Islet precursor cell (in vitro differentiated cells): ENCODE results near the gene FALEC.

Experiments used
- DNase-seq: peaks from one replicate; pipeline ENCODE4 v3.0.0-alpha.2; 2018

Gene FALEC

DNA sequence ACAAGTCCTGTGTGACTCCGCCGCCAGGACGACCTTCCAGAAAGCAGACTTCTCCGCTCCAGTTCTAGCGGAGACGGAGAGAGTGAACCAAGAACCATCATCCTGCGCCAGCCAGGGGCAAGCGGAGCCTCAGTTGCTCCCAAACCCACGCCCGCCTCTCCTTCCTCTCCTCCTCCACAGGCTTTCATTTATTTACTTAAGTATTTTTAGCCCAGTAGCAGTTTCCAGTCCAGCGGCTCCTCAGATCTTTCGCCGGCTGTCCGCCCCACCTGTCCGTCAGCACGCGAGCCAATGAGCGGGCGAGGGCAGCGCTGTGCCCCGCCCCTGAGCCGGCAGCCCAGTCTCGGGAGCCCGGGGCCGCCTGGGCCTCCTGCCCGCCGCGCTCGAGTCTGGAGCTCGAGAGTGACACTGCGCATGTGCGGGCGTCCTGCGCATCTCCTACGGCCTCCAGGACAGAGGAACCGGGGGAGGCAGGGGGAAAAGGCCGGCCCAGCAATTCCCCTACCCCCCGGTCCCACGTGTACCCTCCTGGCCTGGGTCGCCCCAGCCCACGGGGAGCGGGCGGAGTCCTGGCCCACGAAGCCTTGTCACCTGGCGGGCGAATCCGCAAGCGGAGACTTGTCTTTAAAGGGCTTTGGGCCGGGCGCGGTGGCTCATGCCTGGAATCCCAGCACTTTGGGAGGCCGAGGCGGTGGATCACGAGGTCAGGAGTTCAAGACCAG lies at the start of gene FALEC:
TSS of gene FALEC (plus strand) at position 425 of the 722 bp plus-strand sequence.
- peak; percentile 99 for DNase-seq

DNA sequence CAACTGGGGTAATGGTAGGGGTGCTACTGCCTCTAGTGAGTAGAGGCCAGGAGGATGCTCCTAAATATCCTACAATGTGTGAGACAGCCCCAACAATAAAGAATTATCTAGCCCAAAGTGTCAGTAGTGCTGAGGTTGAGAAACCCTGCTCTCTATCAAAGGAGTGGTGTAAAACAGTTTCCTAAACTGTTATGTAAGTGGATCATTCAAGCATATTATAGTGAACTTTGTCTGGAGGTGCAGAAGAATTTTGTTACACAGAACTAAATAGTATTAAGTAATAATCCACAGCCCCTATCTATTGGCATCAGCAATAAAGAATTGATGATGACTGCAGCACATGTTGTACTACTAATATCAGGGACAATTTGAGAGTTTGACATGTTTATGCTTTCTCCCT lies 48.6 kb upstream of the FALEC start:
- DNase-seq = no peak

DNA sequence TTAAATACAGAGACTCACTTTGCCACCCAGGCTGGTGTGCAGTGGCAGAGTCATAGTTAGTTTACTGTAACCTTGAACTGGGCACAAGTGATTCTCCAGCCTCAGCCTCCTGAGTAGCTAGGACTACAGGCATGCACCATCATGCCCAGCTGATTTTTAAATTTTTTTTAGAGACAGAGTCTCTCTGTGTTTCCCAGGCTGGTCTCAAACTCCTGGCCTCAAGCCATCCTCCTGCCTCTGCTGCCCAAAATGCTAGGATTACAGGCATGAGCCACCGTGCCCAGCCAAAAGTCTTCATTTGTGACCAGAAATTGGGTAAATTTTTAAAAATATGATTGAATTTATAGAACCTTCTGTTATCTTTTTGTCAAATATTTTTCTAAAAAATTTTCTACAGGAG lies 46.3 kb upstream of the FALEC start:
- DNase-seq = no peak

- no peak for DNase-seq
Observed at GRCh38 chr1:150472601-150473200, 42.9 kb upstream of the FALEC start.

DNA sequence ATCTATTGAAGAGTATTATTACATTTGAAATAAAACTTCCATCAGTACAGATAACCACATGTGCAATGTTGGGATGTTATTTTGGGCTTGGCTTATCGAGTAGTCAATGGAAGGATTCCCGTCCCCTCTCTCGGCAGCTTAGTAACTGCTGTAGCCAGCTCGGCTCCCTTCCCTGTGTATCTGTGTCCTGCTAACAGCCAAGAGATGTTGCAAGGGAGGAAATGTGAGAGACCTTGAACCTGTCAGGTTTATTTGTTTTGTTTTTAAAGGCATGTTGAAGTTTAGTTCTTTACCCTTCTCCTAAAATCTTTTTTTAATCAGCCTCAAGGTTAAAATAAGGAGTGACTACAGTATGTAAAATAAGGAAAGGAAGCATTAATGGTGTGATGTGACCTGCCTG lies 41.9 kb upstream of the FALEC start:
- no peak for DNase-seq

- no peak for DNase-seq
Observed at GRCh38 chr1:150474869-150475268, 40.7 kb upstream of the FALEC start.

DNA sequence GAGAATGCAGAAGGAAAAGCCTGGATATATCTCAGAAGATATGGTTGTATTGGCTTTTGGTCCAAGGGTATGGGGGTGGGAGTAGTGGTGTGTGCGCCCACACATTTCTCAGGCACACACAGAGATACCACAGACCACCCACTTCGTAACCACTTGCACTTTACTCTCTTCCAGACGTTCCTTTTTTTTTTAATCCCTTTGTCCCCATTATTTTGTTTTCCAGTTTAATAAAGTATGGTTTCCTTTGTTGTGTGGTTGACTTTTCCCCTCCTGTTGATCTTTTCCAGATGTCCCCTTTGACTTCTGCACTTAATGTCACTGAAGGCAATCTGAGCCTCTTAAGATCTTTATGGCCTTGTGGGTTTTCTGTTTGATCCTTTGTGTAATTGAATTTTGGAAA lies 38.8 kb upstream of the FALEC start:
- no peak for DNase-seq

- DNase-seq = no peak
Observed at GRCh38 chr1:150477320-150477719, 38.2 kb upstream of the FALEC start.

- no peak for DNase-seq
Observed at GRCh38 chr1:150477733-150478132, 37.8 kb upstream of the FALEC start.

DNA sequence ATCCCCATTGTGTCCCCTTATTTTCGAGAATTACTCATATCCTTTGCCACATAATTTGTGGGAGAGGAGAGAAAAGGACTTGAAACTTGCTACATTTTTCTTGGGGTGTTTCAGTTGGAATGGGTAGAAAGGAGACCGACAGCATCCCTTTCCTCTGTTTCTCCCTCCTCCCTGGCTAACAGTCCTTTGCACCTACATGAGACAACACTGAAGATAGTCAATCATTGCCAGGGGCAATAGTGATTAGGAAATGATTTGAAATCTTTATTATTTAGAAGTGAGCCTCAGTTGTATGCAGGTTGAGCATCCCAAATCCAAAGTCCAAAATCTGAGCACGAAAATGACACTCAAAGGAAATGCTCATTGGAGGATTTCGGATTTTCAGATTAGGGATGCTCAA lies 36.2 kb upstream of the FALEC start:
- DNase-seq = no peak

- DNase-seq = no peak
Observed at GRCh38 chr1:150479927-150480352, 35.6 kb upstream of the FALEC start.

- DNase-seq = no peak
Observed at GRCh38 chr1:150484431-150484830, 31.1 kb upstream of the FALEC start.

GRCh38 chr1:150484861-150485260 lies 30.7 kb upstream of the FALEC start:
- DNase-seq = no peak

- peak; percentile 99 for DNase-seq
Observed at GRCh38 chr1:150486966-150487762, 28.4 kb upstream of the FALEC start, which contains the start of gene TARS2. Gene TARS2 (plus strand): TSS chr1:150487419. CDS start chr1:150487451, 32 bp downstream.

DNA sequence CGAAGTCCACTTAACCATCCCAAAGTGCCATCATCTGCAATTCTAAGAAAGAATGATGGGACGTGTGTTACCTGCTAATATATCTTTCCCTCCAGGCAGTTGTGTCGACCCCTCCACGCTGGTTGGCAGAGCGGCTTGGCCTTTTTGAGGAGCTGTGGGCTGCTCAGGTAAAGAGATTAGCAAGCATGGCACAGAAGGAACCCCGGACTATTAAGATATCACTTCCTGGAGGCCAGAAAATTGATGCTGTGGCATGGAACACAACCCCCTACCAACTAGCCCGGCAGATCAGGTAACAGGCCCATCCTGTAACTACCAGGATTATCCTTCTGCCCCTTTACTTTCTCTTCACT lies 27.8 kb upstream of the FALEC start:
- DNase-seq = no peak

GRCh38 chr1:150493175-150493574 lies 22.4 kb upstream of the FALEC start:
- no peak for DNase-seq

DNA sequence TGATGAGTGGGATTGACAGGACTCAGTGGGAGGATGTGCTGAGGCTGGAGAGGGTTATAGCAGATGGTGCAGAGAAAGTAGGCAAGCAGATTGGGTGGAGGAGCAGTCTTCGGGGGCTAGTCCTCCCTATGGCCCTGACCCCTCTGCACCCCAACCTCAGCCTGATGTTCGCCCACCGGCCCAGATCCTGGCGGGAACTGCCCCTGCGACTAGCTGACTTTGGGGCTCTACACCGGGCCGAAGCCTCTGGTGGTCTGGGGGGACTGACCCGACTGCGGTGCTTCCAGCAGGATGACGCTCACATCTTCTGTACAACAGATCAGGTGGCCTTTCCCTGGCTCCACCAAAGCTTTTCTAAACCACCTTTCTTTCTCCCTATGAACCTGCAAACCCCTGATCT lies 17.2 kb upstream of the FALEC start:
- no peak for DNase-seq

DNA sequence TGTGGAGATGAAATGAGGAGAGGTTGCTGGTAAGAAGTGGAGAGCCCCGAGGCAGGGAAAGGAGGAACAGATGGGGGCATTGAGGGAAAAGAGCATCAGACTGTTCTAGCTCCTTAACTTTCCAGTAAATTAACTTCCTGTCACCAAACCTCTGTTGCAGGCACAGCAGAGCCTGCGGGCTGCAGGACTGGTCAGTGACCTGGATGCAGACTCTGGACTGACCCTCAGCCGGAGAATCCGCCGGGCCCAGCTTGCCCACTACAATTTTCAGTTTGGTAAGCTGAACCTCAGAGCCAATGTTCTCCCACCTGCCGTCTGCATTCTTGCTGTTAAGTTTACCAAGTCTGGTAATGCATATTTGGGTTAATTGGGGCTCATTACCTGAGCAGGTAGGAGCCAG lies 10.1 kb upstream of the FALEC start:
- no peak for DNase-seq

GRCh38 chr1:150507912-150508864 lies 7.4 kb upstream of the FALEC start, which contains the start of gene ECM1:
Gene ECM1 (plus strand): TSS chr1:150508109. CDS start chr1:150508210, 101 bp downstream.
- DNase-seq = peak; percentile 79

DNA sequence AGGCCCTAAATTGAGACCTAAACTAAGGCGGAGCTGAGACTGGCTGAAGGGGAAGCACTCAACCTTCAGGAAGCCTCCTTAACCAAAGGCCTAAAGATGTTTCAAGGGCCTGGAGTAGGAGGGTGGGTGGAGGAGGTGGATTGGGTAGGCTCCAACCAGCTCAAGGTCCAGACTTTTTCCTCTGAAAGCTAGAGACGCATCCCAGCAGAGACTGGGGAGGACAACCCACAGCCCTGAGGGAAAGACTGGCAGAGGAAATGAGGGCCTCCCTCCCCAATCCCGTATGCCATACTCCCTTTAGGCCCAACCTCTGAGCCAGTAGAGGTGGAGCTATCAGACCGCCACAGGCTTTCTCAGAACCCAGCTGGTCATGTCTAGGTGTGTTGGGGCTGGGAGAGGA lies 6.6 kb upstream of the FALEC start:
- DNase-seq = no peak

DNA sequence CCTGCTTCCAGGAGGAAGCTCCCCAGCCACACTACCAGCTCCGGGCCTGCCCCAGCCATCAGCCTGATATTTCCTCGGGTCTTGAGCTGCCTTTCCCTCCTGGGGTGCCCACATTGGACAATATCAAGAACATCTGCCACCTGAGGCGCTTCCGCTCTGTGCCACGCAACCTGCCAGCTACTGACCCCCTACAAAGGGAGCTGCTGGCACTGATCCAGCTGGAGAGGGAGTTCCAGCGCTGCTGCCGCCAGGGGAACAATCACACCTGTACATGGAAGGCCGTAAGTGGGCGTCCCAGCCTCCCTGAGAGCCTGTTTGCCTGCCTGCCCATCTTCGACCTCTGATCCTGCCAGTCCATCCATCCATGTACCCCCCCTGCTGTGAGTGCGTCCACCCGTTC lies 4.0 kb upstream of the FALEC start:
- no peak for DNase-seq

DNA sequence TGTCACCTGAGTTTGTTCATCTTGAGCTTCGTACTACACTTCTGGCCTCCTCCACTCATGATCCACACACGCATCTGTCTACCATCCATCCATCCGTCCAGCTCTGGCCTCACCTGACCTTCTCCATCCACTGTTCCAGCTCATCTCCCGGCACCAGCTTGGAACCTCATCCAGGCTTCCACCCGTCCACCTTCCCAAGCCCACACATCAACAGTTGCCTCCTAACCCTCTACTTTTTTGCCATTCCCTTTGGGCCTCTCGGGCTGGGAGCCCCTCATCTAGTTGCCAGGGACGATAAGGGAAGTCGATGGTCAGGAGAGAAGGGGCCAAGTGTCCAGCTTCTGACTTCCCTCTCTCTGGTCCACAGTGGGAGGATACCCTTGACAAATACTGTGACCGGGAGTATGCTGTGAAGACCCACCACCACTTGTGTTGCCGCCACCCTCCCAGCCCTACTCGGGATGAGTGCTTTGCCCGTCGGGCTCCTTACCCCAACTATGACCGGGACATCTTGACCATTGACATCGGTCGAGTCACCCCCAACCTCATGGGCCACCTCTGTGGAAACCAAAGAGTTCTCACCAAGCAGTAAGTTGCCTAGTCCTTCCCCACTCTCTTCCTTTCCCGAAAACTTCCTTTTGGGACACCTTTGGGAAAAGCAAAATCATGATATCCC lies 3.4 kb upstream of the FALEC start:
- no peak for DNase-seq
